IMR-90 (cell line): Measurements from ENCODE around the gene AOPEP.

ENCODE experiments used
- BHLHE40 ChIP-seq: fragments of 150-350 bp; IDR thresholded peaks from 2 replicates; pipeline ENCODE4 v1.6.1; 2016; ENCODE audit warnings: mild to moderate bottlenecking, low read depth, low read length
- CEBPB ChIP-seq: IDR thresholded peaks from 2 replicates; pipeline ENCODE4 v1.6.1; 2012; ENCODE audit warnings: low read depth, low read length, improper control_type of control experiment
- FOS ChIP-seq: fragments of 150-350 bp; IDR thresholded peaks from 2 replicates; pipeline ENCODE4 v1.6.1; 2016; ENCODE audit warnings: low read depth, low read length
- MAZ ChIP-seq: IDR thresholded peaks from 2 replicates; pipeline ENCODE4 v1.6.1; 2012; ENCODE audit warnings: low read depth, mild to moderate bottlenecking, low read length, improper control_type of control experiment, moderate library complexity, borderline replicate concordance
- MXI1 ChIP-seq: IDR thresholded peaks from 2 replicates; pipeline ENCODE4 v1.6.1; 2012; ENCODE audit warnings: low read depth, mild to moderate bottlenecking, low read length, moderate library complexity, borderline replicate concordance
- POLR2A ChIP-seq: IDR thresholded peaks from 2 replicates; pipeline ENCODE4 v1.6.1; 2012; ENCODE audit warnings: mild to moderate bottlenecking, low read depth, low read length
- RAD21 ChIP-seq: IDR thresholded peaks from 2 replicates; pipeline ENCODE4 v1.6.1; 2012; ENCODE audit warnings: low read length, improper control_type of control experiment
- RCOR1 ChIP-seq: IDR thresholded peaks from 2 replicates; pipeline ENCODE4 v1.6.1; 2012; ENCODE audit warnings: mild to moderate bottlenecking, low read length, improper control_type of control experiment; ENCODE audit not compliant: insufficient replicate concordance
- SMC3 ChIP-seq: fragments of 150-350 bp; IDR thresholded peaks from 2 replicates; pipeline ENCODE4 v1.6.1; 2016; ENCODE audit warnings: low read depth, mild to moderate bottlenecking, antibody characterized with exemption, low read length, moderate library complexity
- TF ChIP-seq, protein P1 (sequence below): conservative IDR thresholded peaks from 2 replicates; pipeline ENCODE4 v1.5.1; 2012; ENCODE audit warnings: mild to moderate bottlenecking, low read depth, low read length, improper control_type of control experiment
- TF ChIP-seq, protein P2 (sequence below): fragments of 150-350 bp; IDR thresholded peaks from 2 replicates; pipeline ENCODE4 v1.6.1; 2016; ENCODE audit warnings: low read depth, mild to moderate bottlenecking, low read length, moderate library complexity, borderline replicate concordance

DNA sequence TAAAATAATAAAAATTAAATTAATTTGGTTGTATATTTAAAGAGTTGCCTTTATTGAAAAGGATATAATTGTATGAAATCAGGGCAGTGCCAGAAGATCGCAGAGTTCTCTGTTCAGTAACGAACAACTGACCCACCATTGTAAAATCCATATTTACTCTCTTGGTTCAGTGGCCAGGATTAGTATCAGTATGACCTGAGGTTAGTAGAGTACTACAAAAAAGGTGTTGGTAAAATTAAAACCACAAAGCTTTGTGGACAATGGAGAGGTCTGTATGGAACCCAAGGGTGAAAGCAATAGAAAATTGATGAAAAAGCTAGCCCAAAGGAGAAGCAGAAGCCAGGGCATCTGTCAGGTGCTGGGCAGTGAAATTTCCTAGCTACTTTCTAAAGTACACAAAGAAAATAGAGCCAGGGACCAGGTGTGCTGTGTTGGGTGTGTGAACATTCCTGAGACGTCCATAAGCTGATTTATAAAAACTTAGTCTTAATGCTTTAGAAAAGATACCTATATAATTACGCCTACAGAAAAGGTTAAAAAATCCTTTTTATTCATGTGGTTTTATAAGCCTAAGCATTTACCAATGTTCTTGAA lies 159.5 kb downstream of the AOPEP start:
- TF ChIP-seq, protein P1, sequence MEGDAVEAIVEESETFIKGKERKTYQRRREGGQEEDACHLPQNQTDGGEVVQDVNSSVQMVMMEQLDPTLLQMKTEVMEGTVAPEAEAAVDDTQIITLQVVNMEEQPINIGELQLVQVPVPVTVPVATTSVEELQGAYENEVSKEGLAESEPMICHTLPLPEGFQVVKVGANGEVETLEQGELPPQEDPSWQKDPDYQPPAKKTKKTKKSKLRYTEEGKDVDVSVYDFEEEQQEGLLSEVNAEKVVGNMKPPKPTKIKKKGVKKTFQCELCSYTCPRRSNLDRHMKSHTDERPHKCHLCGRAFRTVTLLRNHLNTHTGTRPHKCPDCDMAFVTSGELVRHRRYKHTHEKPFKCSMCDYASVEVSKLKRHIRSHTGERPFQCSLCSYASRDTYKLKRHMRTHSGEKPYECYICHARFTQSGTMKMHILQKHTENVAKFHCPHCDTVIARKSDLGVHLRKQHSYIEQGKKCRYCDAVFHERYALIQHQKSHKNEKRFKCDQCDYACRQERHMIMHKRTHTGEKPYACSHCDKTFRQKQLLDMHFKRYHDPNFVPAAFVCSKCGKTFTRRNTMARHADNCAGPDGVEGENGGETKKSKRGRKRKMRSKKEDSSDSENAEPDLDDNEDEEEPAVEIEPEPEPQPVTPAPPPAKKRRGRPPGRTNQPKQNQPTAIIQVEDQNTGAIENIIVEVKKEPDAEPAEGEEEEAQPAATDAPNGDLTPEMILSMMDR = no peak
- TF ChIP-seq FOS (no peak), BHLHE40 (no peak), MAZ (no peak), RAD21 (no peak), POLR2A (no peak), SMC3 (no peak), CEBPB (no peak), RCOR1 (no peak), MXI1 (no peak)
- TF ChIP-seq, protein P2, sequence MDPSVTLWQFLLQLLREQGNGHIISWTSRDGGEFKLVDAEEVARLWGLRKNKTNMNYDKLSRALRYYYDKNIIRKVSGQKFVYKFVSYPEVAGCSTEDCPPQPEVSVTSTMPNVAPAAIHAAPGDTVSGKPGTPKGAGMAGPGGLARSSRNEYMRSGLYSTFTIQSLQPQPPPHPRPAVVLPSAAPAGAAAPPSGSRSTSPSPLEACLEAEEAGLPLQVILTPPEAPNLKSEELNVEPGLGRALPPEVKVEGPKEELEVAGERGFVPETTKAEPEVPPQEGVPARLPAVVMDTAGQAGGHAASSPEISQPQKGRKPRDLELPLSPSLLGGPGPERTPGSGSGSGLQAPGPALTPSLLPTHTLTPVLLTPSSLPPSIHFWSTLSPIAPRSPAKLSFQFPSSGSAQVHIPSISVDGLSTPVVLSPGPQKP = no peak
